GM12878 (cell line): Measurements from ENCODE around the gene MIR17HG.

Source experiments
- BHLHE40 ChIP-seq, 2 experiments: fragments of 450-650 bp in 1 of 2; IDR thresholded peaks; 2 replicates each; pipeline ENCODE4 v1.6.1; 2011 to 2017; ENCODE audit warnings: low read depth in 2 of 2, borderline replicate concordance in 1 of 2, improper control_type of control experiment in 1 of 2, low read length in 1 of 2, mild to moderate bottlenecking in 1 of 2
- CREM ChIP-seq: IDR thresholded peaks from 2 replicates; pipeline ENCODE4 v1.6.1; 2014; ENCODE audit warnings: antibody characterized with exemption, low read depth
- EP300 ChIP-seq, 2 experiments: fragments of 150-350 bp in 1 of 2; IDR thresholded peaks; 2 replicates each; pipeline ENCODE4 v1.6.1; 2011 to 2012; ENCODE audit warnings: low read depth in 2 of 2, low read length in 2 of 2, borderline replicate concordance in 1 of 2, improper control_type of control experiment in 1 of 2, inconsistent platforms in 1 of 2; ENCODE audit not compliant: control insufficient read depth in 1 of 2
- HCFC1 ChIP-seq: fragments of 150-350 bp; IDR thresholded peaks from 2 replicates; pipeline ENCODE4 v1.6.1; 2014; ENCODE audit warnings: low read length
- MYC ChIP-seq: IDR thresholded peaks from 2 replicates; pipeline ENCODE4 v1.6.1; 2011; ENCODE audit warnings: mild to moderate bottlenecking, low read length, moderate library complexity, inconsistent platforms; ENCODE audit not compliant: insufficient read depth, insufficient replicate concordance, insufficient read length, severe bottlenecking
- NFYB ChIP-seq: IDR thresholded peaks from 2 replicates; pipeline ENCODE4 v1.6.1; 2011; ENCODE audit warnings: low read depth, mild to moderate bottlenecking, low read length, improper control_type of control experiment, moderate library complexity; ENCODE audit not compliant: insufficient read depth
- SPI1 ChIP-seq: IDR thresholded peaks from 2 replicates; pipeline ENCODE4 v1.6.1; 2011; ENCODE audit warnings: low read depth, mild to moderate bottlenecking, low read length, moderate library complexity, borderline replicate concordance; ENCODE audit not compliant: insufficient read depth
- SUZ12 ChIP-seq: fragments of 200-600 bp; sonication (generic); IDR thresholded peaks from one replicate; pipeline ENCODE4 v1.6.1; 2018; ENCODE audit warnings: antibody characterized with exemption, mild to moderate bottlenecking; ENCODE audit not compliant: unreplicated experiment
- TARDBP ChIP-seq: IDR thresholded peaks from 2 replicates; pipeline ENCODE4 v1.6.1; 2016; ENCODE audit warnings: borderline replicate concordance
- TF ChIP-seq, protein P1 (sequence below): IDR thresholded peaks from 2 replicates; pipeline ENCODE4 v1.6.1; 2011; ENCODE audit warnings: low read depth, low read length, improper control_type of control experiment, borderline replicate concordance
- TF ChIP-seq, protein P2 (sequence below): fragments of 450-650 bp; IDR thresholded peaks from 2 replicates; pipeline ENCODE4 v1.6.1; 2017; ENCODE audit warnings: mild to moderate bottlenecking
- TF ChIP-seq, protein P3 (sequence below): fragments of 150-350 bp; IDR thresholded peaks from 2 replicates; pipeline ENCODE4 v1.6.1; 2014; ENCODE audit warnings: mild to moderate bottlenecking, low read depth, low read length
- TF ChIP-seq, protein P4 (sequence below), 3 experiments: IDR thresholded peaks in 2 of 3; conservative IDR thresholded peaks in 1 of 3; 2 replicates each; pipeline ENCODE4 v1.5.1; 2011; ENCODE audit warnings: low read depth in 3 of 3, low read length in 3 of 3, mild to moderate bottlenecking in 3 of 3, control low read depth in 2 of 3, moderate library complexity in 2 of 3, inconsistent platforms in 1 of 3, mixed read lengths in 1 of 3; ENCODE audit not compliant: control insufficient read depth in 2 of 3, insufficient read depth in 1 of 3; ENCODE audit errors: extremely low read depth in 1 of 3

DNA sequence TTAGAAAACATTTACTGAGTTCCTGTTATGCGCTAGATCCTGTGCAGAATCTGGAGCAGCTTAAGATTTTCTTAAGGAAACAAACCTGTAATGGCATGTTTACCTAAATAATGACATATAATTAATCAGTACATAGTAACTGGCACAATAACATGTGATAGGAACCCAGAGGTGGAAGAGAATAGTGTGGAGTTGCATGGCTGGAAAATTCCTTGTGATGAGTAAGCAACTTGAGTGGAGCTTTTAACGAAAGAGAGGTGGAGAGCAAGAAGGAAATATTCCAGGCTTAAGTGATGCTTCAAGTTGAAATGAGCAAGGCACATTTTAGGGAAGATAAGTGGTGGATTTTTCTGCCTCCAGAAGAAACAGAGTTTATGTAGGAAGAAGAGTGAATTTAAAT is 41.7 kb downstream of the MIR17HG start:
- TF ChIP-seq, protein P1, sequence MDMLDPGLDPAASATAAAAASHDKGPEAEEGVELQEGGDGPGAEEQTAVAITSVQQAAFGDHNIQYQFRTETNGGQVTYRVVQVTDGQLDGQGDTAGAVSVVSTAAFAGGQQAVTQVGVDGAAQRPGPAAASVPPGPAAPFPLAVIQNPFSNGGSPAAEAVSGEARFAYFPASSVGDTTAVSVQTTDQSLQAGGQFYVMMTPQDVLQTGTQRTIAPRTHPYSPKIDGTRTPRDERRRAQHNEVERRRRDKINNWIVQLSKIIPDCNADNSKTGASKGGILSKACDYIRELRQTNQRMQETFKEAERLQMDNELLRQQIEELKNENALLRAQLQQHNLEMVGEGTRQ, result no peak
- TF ChIP-seq, protein P2, sequence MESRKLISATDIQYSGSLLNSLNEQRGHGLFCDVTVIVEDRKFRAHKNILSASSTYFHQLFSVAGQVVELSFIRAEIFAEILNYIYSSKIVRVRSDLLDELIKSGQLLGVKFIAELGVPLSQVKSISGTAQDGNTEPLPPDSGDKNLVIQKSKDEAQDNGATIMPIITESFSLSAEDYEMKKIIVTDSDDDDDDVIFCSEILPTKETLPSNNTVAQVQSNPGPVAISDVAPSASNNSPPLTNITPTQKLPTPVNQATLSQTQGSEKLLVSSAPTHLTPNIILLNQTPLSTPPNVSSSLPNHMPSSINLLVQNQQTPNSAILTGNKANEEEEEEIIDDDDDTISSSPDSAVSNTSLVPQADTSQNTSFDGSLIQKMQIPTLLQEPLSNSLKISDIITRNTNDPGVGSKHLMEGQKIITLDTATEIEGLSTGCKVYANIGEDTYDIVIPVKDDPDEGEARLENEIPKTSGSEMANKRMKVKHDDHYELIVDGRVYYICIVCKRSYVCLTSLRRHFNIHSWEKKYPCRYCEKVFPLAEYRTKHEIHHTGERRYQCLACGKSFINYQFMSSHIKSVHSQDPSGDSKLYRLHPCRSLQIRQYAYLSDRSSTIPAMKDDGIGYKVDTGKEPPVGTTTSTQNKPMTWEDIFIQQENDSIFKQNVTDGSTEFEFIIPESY, result no peak
- TF ChIP-seq CREM, result no peak
- TF ChIP-seq SUZ12, result no peak
- TF ChIP-seq, protein P3, sequence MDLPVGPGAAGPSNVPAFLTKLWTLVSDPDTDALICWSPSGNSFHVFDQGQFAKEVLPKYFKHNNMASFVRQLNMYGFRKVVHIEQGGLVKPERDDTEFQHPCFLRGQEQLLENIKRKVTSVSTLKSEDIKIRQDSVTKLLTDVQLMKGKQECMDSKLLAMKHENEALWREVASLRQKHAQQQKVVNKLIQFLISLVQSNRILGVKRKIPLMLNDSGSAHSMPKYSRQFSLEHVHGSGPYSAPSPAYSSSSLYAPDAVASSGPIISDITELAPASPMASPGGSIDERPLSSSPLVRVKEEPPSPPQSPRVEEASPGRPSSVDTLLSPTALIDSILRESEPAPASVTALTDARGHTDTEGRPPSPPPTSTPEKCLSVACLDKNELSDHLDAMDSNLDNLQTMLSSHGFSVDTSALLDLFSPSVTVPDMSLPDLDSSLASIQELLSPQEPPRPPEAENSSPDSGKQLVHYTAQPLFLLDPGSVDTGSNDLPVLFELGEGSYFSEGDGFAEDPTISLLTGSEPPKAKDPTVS, result no peak
- TF ChIP-seq MYC, result no peak
- TF ChIP-seq, protein P4, sequence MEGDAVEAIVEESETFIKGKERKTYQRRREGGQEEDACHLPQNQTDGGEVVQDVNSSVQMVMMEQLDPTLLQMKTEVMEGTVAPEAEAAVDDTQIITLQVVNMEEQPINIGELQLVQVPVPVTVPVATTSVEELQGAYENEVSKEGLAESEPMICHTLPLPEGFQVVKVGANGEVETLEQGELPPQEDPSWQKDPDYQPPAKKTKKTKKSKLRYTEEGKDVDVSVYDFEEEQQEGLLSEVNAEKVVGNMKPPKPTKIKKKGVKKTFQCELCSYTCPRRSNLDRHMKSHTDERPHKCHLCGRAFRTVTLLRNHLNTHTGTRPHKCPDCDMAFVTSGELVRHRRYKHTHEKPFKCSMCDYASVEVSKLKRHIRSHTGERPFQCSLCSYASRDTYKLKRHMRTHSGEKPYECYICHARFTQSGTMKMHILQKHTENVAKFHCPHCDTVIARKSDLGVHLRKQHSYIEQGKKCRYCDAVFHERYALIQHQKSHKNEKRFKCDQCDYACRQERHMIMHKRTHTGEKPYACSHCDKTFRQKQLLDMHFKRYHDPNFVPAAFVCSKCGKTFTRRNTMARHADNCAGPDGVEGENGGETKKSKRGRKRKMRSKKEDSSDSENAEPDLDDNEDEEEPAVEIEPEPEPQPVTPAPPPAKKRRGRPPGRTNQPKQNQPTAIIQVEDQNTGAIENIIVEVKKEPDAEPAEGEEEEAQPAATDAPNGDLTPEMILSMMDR (IDR thresholded peaks at IDR 0.05 in 2 of 3, conservative IDR thresholded peaks at IDR 0.05 in 1 of 3; ENCODE audit: control insufficient read depth in 2 of 3, extremely low read depth in 1 of 3, insufficient read depth in 1 of 3, low read depth in 3 of 3, low read length in 3 of 3), result no peak
- TF ChIP-seq TARDBP, result no peak
- TF ChIP-seq SPI1, result no peak
- TF ChIP-seq EP300 (IDR thresholded peaks at IDR 0.05; ENCODE audit: borderline replicate concordance in 1 of 2, control insufficient read depth in 1 of 2, low read depth in 2 of 2, low read length in 2 of 2), result no peak
- TF ChIP-seq NFYB, result no peak
- no peak for TF ChIP-seq HCFC1
- TF ChIP-seq BHLHE40 (IDR thresholded peaks at IDR 0.05; ENCODE audit: borderline replicate concordance in 1 of 2, low read depth in 2 of 2, low read length in 1 of 2), result no peak
